Hair follicle dermal papilla cell (primary cell): ENCODE results near the gene MYOD1. TPM values are rescaled to one million over a fixed set of nuclear protein-coding genes. Genes with fewer than 3 reads are reported as not detected.

ENCODE experiments used
- total RNA-seq: library from RNA; depleted of rRNA; stranded (reverse); fragments of >200 nt; gene quantifications from 2 replicates; pipeline ENCODE4 v1.2.3, GENCODE V29; 2012

MYOD1 gene
- total RNA-seq: not detected in 2 replicates

GRCh38 chr11:17719028-17719937 lies at the start of gene MYOD1:
Gene MYOD1, plus strand, starts transcription at chr11:17719571. Its CDS starts 212 bp downstream, at chr11:17719783.

GRCh38 chr11:17734418-17734911 lies 15.1 kb downstream of the MYOD1 start, which contains the start of gene KCNC1:
Gene KCNC1, plus strand, starts transcription at chr11:17734781. Its CDS starts 1,222 bp downstream, at chr11:17736003.

Other genes with a start within 250 kb of the MYOD1 start
- not detected in 2 replicates for gene ABCC8, start 242.7 kb upstream of the MYOD1 start, total RNA-seq
- not detected in 2 replicates for gene USH1C, start 175.2 kb upstream of the MYOD1 start, total RNA-seq
- not detected in 2 replicates for gene OTOG, start 172.3 kb upstream of the MYOD1 start, total RNA-seq
- gene KCNC1, start 15.2 kb downstream of the MYOD1 start, total RNA-seq: 0.16 TPM in 1 of 2 replicates, not detected in the other